D341Med (cell line): Measurements from ENCODE around the gene HHIP.

Experiments
- DNase-seq: peaks from one replicate; pipeline ENCODE4 v3.0.0; 2012; ENCODE audit warnings: low spot score

The HHIP gene

DNA sequence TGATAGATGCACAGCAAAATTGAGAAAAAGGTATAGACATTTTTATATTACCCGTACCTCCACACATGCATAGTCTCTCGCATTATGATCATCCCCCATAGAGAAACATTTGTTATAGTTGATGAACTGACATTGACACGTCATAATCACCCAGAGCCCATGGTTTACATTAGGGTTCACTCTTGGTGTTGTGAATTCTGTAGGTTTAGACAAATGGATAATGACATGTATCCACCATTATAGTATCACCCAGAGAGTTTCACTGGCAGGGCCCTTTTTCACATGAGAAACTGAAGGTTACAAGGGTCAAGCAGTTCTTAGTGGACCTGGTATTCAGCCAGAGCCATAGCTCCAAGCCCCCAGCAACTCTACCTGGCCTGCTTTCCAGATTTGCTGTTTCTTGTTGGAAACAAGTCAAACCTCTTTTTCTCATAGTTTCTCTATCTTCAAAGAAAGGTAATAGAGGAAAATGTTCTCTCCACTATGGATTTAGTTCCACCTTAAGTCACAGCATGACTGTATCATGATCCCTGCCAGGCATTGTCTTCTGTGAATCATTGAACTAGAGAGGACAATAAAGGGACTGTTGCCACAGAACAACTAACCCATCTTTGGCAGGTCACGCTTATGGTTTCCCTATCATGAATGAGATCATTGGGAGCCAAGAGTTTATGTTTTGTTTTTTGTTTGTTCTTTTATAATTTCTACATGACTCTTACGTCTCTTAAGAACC, 64.0 kb downstream of the HHIP start:
- DNase-seq: no peak

GRCh38 chr4:144710526-144710912, 64.6 kb downstream of the HHIP start:
- no peak for DNase-seq

- no peak for DNase-seq
These were observed 65.9 kb downstream of the HHIP start for GRCh38 chr4:144711700-144712456.

DNA sequence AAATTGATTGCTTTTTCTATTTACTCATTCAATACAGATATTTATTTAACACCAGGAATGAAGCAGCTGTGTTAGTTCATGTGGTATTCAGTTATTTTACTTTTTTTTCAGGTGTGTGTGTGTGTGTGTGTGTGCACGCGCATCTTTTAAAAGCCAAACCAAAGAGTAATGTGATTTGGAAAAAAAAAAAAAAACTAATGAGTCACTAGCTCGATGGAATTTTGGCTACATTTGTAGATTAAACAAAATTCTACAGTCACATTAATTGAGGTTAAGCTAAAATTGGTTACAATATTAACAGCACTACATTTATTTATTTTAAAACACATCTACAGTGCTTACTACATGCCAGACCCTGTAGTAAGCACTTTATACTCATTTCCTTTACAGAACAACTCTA, 66.8 kb downstream of the HHIP start:
- no peak for DNase-seq

GRCh38 chr4:144714166-144714565, 68.2 kb downstream of the HHIP start:
- DNase-seq: no peak

- DNase-seq: no peak
These were observed 69.3 kb downstream of the HHIP start for GRCh38 chr4:144715230-144715629.

- no peak for DNase-seq
These were observed 70.8 kb downstream of the HHIP start for GRCh38 chr4:144716778-144717177.

GRCh38 chr4:144718958-144719512, 73.1 kb downstream of the HHIP start:
- DNase-seq: no peak

GRCh38 chr4:144720491-144720890, 74.5 kb downstream of the HHIP start:
- DNase-seq: no peak

GRCh38 chr4:144721994-144722393, 76.0 kb downstream of the HHIP start:
- DNase-seq: no peak

GRCh38 chr4:144723471-144723870, 77.5 kb downstream of the HHIP start:
- DNase-seq: no peak

DNA sequence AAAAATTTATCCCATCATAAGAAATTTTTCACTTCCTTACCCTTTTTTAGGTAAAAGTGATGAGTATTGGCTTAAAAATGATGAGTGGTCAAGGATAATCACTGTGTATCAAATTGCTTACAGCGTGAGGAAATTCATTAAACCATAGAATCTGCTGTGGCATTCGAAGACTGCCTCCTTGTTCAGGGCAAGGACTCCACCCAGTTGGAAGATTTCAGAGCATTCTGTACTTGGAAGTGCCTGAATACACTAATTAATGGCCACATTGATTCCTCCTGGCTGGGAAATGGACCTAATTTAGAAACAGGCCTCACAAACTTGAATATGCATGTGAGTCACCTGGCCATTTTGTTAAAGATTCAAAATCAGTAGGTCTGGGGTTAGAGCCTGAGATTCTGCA, 83.2 kb downstream of the HHIP start:
- no peak for DNase-seq

DNA sequence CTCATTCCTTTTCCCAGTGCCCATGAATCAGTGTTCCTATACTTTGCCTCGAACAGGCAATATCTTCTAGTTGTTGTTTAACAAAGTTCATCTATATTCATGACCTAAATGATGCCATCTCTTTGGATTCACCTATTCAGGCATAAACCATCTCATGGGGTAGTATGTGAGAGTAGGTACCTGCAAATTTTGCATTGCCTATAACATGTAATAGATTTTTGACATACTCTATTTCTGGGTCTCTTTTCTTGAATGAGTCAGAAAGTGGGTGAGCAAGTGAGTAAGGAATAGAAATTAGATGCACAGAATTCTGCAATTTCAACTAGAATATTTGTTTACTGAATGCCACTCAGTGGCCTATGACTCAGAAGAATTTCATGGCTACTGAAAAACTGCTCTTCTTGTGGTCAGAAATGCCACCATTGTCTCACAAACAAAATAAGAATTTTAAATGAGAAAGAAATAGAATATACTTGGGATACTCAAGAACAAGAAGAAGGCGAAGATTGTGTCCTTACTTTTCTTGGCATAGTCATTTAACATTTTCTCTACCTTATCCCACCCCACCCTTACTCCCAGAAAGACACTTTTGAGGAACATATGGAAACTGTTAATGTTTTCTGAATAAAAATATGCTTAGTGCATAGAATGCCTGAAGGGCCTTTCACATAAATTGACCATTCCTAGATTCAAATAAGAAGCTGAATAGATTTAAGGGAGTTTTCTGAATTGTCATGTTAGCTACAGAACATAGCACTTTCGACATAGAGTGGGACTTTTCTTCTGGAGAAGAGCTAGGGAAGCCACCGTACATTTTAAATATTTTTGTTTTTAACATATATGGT, 86.8 kb downstream of the HHIP start:
- no peak for DNase-seq

GRCh38 chr4:144733566-144733965, 87.6 kb downstream of the HHIP start:
- DNase-seq: no peak

DNA sequence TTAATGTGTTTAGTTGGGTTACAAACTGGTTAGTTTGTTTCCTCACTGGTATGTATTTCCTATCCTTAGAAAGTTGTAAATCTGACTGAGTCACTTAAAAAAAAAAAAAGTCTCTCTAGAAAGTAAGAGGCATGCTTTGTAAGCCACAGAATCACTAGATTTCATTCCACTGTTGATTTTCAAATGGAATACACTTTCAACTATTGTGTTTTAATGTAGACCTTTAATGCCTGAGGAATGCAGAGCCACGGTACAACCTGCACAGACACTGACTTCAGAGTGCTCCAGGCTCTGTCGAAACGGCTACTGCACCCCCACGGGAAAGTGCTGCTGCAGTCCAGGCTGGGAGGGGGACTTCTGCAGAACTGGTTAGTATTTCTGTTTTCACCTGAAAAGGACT, 88.6 kb downstream of the HHIP start:
- no peak for DNase-seq

DNA sequence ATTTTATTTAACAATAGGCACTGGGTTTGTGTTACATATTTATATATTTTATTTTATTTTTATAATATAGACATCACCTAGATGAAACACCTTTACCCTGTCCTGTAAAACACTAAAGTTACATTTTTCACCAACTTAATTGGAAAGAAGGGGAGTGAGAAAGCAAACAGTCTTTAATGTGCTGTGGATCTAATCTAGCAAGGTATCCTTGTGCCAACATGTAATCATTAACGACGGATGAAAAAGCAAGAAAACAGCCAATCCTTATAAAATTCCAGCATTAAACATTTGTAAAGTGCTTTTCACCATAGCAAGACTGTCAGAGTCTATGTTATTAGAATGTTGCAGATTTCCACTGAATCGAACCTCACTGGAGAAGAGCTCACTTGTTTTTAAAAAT, 92.7 kb downstream of the HHIP start:
- DNase-seq: no peak

DNA sequence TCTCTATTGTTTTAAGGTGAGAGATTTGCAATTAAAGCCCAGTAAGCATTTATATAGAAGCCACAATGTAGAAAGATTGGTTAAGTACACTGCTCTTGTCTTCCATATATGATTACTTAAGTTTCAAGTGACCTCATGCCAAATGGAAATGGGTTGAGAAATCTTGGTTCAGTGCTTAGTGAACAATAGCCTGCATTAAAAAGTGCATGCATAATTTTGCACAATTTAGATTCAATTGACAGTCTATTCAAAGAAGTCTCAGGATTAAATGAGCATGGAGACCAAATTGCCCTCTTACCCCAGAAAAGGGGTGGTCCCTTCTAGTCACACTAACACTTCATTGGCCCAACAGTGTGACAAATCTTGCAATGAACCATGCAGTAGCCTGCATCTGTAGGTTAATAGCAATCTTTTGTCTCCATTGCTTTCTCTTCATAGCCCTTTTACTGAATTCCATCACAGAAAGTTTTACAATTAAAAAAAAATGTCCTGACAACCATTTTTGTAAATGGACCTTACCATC, 93.6 kb downstream of the HHIP start:
- no peak for DNase-seq

DNA sequence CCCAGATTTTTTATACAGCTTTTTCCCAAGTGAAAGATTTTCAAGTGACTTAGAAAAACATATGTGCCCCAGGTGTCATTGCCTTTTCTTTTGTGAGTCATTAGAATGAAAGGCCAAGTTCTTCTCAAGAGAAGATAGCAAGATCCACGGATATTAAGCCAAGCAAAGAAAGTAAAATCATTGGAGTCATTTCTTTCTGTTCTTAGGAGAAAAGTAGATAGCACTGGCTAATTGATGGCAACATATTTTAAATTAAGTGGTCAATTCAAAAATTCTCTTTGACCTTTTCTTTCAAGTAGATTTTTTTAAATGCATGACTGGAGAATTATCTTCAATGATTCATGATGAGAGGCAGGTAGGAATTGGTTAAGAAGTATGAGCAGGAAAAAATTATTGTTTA, 94.4 kb downstream of the HHIP start:
- DNase-seq: no peak

DNA sequence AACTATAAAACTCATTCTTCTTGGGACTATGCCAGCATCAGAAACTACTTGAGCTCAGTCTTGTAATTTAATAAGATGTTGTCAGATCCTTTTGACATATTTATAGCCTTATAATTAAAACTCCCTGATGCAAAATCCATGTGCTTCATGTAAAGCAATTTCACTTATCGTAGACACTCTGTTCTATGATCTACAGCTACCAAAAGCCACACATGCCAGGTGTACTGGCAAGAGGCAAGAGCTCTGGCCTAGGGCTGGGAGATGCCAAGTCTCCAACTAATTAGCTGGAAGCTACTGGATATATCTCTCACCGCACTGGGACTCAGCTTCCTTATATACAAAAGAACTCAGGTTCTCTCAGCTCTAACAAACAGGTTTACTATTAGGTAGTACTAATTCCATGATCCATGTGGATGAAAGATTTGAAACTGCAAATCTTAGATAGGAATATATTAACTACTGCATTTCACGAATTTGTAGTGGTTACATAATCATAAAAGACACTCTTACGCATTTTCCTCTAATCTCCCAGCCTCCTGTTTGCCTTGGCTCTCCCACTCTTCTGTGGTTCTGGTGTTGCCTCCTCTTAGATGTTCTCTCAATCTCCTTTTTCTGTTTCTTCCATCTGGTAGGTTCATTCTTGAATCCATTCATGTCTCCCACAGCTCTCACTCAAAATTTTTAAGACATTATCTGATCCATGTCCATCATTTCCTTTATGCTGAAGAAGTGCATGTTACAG, 103.0 kb downstream of the HHIP start:
- no peak for DNase-seq

GRCh38 chr4:144750348-144750747, 104.4 kb downstream of the HHIP start:
- DNase-seq: no peak

GRCh38 chr4:144754562-144755410, 108.8 kb downstream of the HHIP start:
- peak; percentile 50 for DNase-seq
